Stimulated activated CD4-positive, alpha-beta T cell treated with anti-CD3 and anti-CD28 coated beads, TNF-alpha, amount 100 ng/mL, for 48 hours (primary cell): ENCODE data around the gene TOR1AIP2.
"Not testable (repeated sequence)": the region's sequence is repeated elsewhere in the genome, so short reads cannot be mapped to it uniquely, and the experiment has no call there.

Experiments
- DNase-seq, 3 donors: peaks; one replicate each; pipeline ENCODE4 v3.0.0-alpha.2; 2020; ENCODE audit warnings: low read depth in 3 of 3

The TOR1AIP2 gene

GRCh38 chr1:179807691-179808485, 69.7 kb downstream of the TOR1AIP2 start:
- no peak for DNase-seq

- no peak for DNase-seq
Measured at GRCh38 chr1:179807291-179807690, 70.3 kb downstream of the TOR1AIP2 start.

GRCh38 chr1:179806333-179806732, 71.3 kb downstream of the TOR1AIP2 start:
- no peak for DNase-seq

- DNase-seq: no peak
Measured at GRCh38 chr1:179805291-179806195, 72.1 kb downstream of the TOR1AIP2 start.

- DNase-seq: not testable (repeated sequence)
Measured at GRCh38 chr1:179804417-179804816, 73.2 kb downstream of the TOR1AIP2 start.

GRCh38 chr1:179803918-179804317, 73.7 kb downstream of the TOR1AIP2 start:
- DNase-seq: no peak

- DNase-seq: no peak
Measured at GRCh38 chr1:179803104-179803503, 74.5 kb downstream of the TOR1AIP2 start.

- no peak for DNase-seq
Measured at GRCh38 chr1:179800481-179800880, 77.1 kb downstream of the TOR1AIP2 start.

- DNase-seq: no peak
Measured at GRCh38 chr1:179798864-179799516, 78.6 kb downstream of the TOR1AIP2 start.

- DNase-seq: no peak
Measured at GRCh38 chr1:179798213-179798863, 79.3 kb downstream of the TOR1AIP2 start.

GRCh38 chr1:179794669-179795068, 82.9 kb downstream of the TOR1AIP2 start:
- no peak for DNase-seq

- no peak for DNase-seq
Measured at GRCh38 chr1:179794146-179794545, 83.5 kb downstream of the TOR1AIP2 start.

GRCh38 chr1:179793281-179793680, 84.3 kb downstream of the TOR1AIP2 start:
- no peak for DNase-seq
